PC-3 (cell line): Measurements from ENCODE around the gene RPS23. TPM values are rescaled to one million over a fixed set of nuclear protein-coding genes. Genes with fewer than 3 reads are reported as not detected.

Experiments used
- ATAC-seq: fragments of 200-7000 bp; cut with Tn5 transposase; 2 replicates; pipeline ENCODE4 v1.9.1; 2020; ENCODE audit warnings: mild to moderate bottlenecking, moderate library complexity
- BruUV-seq: library from RNA; stranded (reverse); fragments of 400-500 nt; replicated peaks from 2 replicates; lab custom pipeline; 2021; lab: Mats Ljungman, UMichigan
- CTCF ChIA-PET: fragments of 300-600 bp; sonication (Branson Sonifier 250); formaldehyde crosslinking; loops from one replicate; lab custom pipeline; 2022; ENCODE audit warnings: antibody characterized with exemption; lab: Charles Lee
- POLR2A ChIA-PET: fragments of 300-600 bp; sonication (Branson Sonifier 250); formaldehyde crosslinking; loops from one replicate; lab custom pipeline; 2022; ENCODE audit warnings: antibody characterized with exemption; ENCODE audit not compliant: unreplicated experiment; lab: Charles Lee
- DNase-seq: peaks from one replicate; pipeline ENCODE4 v3.0.0-alpha.2; 2015
- H2AFZ ChIP-seq: fragments of 300-600 bp; sonication (generic); 2 replicates; pipeline ENCODE4 v1.6.0; 2016; ENCODE audit warnings: antibody characterized with exemption, low read length
- H3F3A ChIP-seq: fragments of 300-600 bp; sonication (generic); one replicate; pipeline ENCODE4 v1.6.0; 2017; ENCODE audit warnings: antibody characterized with exemption, low read length, control low read depth, mild to moderate bottlenecking; ENCODE audit not compliant: unreplicated experiment
- H3K27ac ChIP-seq: fragments of 300-600 bp; sonication (generic); 2 replicates; pipeline ENCODE4 v1.5.1; 2016; ENCODE audit warnings: mild to moderate bottlenecking, low read length
- H3K27me3 ChIP-seq: fragments of 300-600 bp; sonication (generic); 2 replicates; pipeline ENCODE4 v1.6.1; 2016; ENCODE audit warnings: low read length, mixed read lengths
- H3K36me3 ChIP-seq: fragments of 300-600 bp; sonication (generic); 2 replicates; pipeline ENCODE4 v1.6.1; 2016; ENCODE audit warnings: low read depth, mixed run types, low read length, mixed read lengths
- H3K4me1 ChIP-seq: fragments of 300-600 bp; sonication (generic); 2 replicates; pipeline ENCODE4 v1.5.1; 2016; ENCODE audit warnings: low read length; ENCODE audit not compliant: insufficient read depth
- H3K4me2 ChIP-seq: fragments of 300-600 bp; sonication (generic); 2 replicates; pipeline ENCODE4 v1.6.0; 2016; ENCODE audit warnings: low read length
- H3K4me3 ChIP-seq: fragments of 300-600 bp; sonication (generic); 2 replicates; pipeline ENCODE4 v1.5.1; 2016; ENCODE audit warnings: mild to moderate bottlenecking, low read length, mixed read lengths
- H3K79me2 ChIP-seq: fragments of 300-600 bp; sonication (generic); 2 replicates; pipeline ENCODE4 v1.6.1; 2017; ENCODE audit warnings: low read length, mixed read lengths
- H3K9ac ChIP-seq: fragments of 300-600 bp; sonication (generic); 2 replicates; pipeline ENCODE4 v1.6.0; 2016; ENCODE audit warnings: mild to moderate bottlenecking, low read length
- H3K9me2 ChIP-seq: fragments of 300-600 bp; sonication (generic); replicated peaks from 2 replicates; pipeline ENCODE4 v1.6.1; 2016; ENCODE audit warnings: mixed run types, low read length, mixed read lengths
- H3K9me3 ChIP-seq: fragments of 300-600 bp; sonication (generic); 2 replicates; pipeline ENCODE4 v1.6.1; 2016; ENCODE audit warnings: low read length, mixed read lengths
- H4K20me1 ChIP-seq: fragments of 300-600 bp; sonication (generic); 2 replicates; pipeline ENCODE4 v1.6.1; 2016; ENCODE audit warnings: low read length, mixed read lengths
- EZH2 ChIP-seq: fragments of 300-600 bp; sonication (generic); IDR thresholded peaks from one replicate; pipeline ENCODE4 v1.6.1; 2017; ENCODE audit warnings: antibody characterized with exemption, mild to moderate bottlenecking, low read length; ENCODE audit not compliant: unreplicated experiment
- EZH2phosphoT487 ChIP-seq: fragments of 300-600 bp; sonication (generic); IDR thresholded peaks from 2 replicates; pipeline ENCODE4 v1.6.1; 2018; ENCODE audit warnings: mild to moderate bottlenecking, antibody characterized with exemption, low read length, borderline replicate concordance
- intact Hi-C: fragments of 100-400 bp; cut with micrococcal nuclease; formaldehyde crosslinking; loops from 2 replicates; pipeline ENCODE4 v1.9.0; 2023
- total RNA-seq: library from RNA; depleted of rRNA; stranded (reverse); fragments of >200 nt; gene quantifications from 2 replicates; pipeline ENCODE4 v1.2.3, GENCODE V29; 2014
- TF ChIP-seq, protein P1 (sequence below): fragments of 300-600 bp; sonication (generic); conservative IDR thresholded peaks from 2 replicates; pipeline ENCODE4 v1.5.1; 2017; ENCODE audit warnings: antibody characterized with exemption, low read depth, mild to moderate bottlenecking, low read length

RPS23 gene
- total RNA-seq, 1 experiment from 2014 or later, result 2,407 TPM

DNA sequence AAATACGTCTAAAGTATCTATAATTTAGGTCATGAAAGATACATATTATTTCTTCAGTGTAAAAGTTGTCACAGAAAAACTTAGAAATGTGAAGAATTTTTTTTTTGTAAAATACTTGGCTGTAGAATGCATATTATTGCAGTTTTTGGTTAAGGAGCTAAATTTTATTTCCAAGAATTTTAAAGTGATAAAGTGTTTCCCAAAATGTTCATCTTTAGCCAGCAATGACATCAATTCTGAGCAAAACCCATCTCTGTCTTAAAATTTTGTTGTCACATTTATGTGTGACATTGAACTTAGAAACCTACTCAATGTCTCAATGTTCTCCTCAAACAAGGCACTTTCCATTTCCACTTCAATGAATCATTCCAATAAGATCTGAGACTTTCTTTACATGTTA lies 47.8 kb upstream of the RPS23 start:
- no peak for DNase-seq
- no peaks in the 10 kb centered on the region for H3K79me2 ChIP-seq
- ChIA-PET POLR2A (no interaction called here), CTCF (no interaction called here)
- H3K36me3 ChIP-seq, result no peaks in the 10 kb centered on the region
- H3K27ac ChIP-seq, result no peak overlapping the region
- H3K9me2 ChIP-seq, result no peaks in the 10 kb centered on the region
- H3F3A ChIP-seq, result no peaks in the 10 kb centered on the region
- no TSS peak for BruUV-seq
- H3K9ac ChIP-seq, result no peak overlapping the region
- intact Hi-C loops, result no loop called here
- H3K4me1 ChIP-seq, result no peaks in the 10 kb centered on the region
- TF ChIP-seq EZH2 (no peak), EZH2phosphoT487 (no peak)
- TF ChIP-seq, protein P1, sequence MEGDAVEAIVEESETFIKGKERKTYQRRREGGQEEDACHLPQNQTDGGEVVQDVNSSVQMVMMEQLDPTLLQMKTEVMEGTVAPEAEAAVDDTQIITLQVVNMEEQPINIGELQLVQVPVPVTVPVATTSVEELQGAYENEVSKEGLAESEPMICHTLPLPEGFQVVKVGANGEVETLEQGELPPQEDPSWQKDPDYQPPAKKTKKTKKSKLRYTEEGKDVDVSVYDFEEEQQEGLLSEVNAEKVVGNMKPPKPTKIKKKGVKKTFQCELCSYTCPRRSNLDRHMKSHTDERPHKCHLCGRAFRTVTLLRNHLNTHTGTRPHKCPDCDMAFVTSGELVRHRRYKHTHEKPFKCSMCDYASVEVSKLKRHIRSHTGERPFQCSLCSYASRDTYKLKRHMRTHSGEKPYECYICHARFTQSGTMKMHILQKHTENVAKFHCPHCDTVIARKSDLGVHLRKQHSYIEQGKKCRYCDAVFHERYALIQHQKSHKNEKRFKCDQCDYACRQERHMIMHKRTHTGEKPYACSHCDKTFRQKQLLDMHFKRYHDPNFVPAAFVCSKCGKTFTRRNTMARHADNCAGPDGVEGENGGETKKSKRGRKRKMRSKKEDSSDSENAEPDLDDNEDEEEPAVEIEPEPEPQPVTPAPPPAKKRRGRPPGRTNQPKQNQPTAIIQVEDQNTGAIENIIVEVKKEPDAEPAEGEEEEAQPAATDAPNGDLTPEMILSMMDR, result no peak
- no peaks in the 10 kb centered on the region for H3K27me3 ChIP-seq
- no peaks in the 10 kb centered on the region for H3K9me3 ChIP-seq
- H3K4me2 ChIP-seq, result no peak overlapping the region
- no peak overlapping the region for H2AFZ ChIP-seq
- H4K20me1 ChIP-seq, result no peaks in the 10 kb centered on the region
- no peak for ATAC-seq
- no peak overlapping the region for H3K4me3 ChIP-seq

DNA sequence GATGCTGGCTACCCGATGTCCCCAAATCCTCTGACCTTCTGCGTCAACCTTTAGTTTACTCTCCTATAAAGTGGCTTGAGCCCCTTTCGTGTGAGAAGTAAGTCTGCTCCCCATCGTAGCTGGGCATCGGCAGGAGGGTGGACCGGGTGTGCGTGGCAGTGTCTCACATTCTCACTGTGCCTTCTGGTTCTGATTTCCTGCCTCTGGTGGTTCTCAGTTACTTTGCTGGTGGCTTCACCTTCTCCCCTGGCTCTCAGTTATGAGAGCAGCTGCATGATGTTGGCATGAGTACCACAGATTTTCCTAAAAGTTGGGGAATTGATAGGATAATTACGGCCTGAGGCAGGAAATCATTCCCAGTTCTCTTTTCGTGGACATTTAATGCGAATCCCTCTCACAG lies 47.0 kb upstream of the RPS23 start:
- Histone ChIP-seq H2AFZ (no peak overlapping the region), H3K36me3 (no peaks in the 10 kb centered on the region), H3K9me2 (no peaks in the 10 kb centered on the region), H3K4me3 (no peak overlapping the region), H3K27me3 (no peaks in the 10 kb centered on the region), H3F3A (no peaks in the 10 kb centered on the region), H3K79me2 (no peaks in the 10 kb centered on the region), H3K4me1 (no peaks in the 10 kb centered on the region), H3K9me3 (no peaks in the 10 kb centered on the region), H3K4me2 (no peak overlapping the region), H4K20me1 (no peaks in the 10 kb centered on the region), H3K9ac (no peak overlapping the region), H3K27ac (no peak overlapping the region)
- ATAC-seq, result no peak
- ChIA-PET CTCF (no interaction called here), POLR2A (no interaction called here)
- intact Hi-C loops, result no loop called here
- TF ChIP-seq EZH2phosphoT487 (no peak), EZH2 (no peak)
- TF ChIP-seq, protein P1, result no peak
- no peak for DNase-seq
- BruUV-seq, result no TSS peak

DNA sequence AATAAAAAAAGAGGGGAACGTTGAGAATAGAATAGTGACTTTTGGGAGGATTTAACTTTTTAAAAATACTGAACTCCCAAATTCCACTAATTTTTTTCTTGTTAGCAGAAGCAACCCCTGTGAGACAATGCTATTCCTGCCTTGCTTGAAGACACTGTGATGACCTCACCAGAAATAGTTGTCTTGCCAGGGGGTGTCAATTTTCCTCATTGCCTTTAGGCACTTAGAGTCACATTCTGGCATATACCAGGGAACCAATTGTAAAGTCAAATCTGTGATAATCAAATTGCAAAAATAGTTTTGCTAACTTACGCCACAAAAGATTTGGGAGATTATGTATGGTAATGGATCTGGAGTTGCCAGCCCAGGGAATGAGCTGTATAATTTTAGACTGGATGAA lies 42.8 kb upstream of the RPS23 start:
- Histone ChIP-seq H2AFZ (no peak overlapping the region), H3K27ac (no peak overlapping the region), H3K79me2 (no peaks in the 10 kb centered on the region), H3K4me2 (no peak overlapping the region), H3K9ac (no peak overlapping the region), H3K9me2 (no peaks in the 10 kb centered on the region), H4K20me1 (no peaks in the 10 kb centered on the region), H3K27me3 (no peaks in the 10 kb centered on the region), H3F3A (no peaks in the 10 kb centered on the region), H3K4me1 (no peaks in the 10 kb centered on the region), H3K36me3 (no peaks in the 10 kb centered on the region), H3K9me3 (no peaks in the 10 kb centered on the region), H3K4me3 (no peak overlapping the region)
- POLR2A ChIA-PET, result no interaction called here
- ATAC-seq, result no peak
- CTCF ChIA-PET, result no interaction called here
- intact Hi-C loops, result no loop called here
- no peak for DNase-seq
- no TSS peak for BruUV-seq
- TF ChIP-seq, protein P1, result no peak
- TF ChIP-seq EZH2phosphoT487 (no peak), EZH2 (no peak)
